Left colon (tissue), 2 donors: ENCODE results near the gene PTPRG. TPM values are rescaled to one million over a fixed set of nuclear protein-coding genes. Genes with fewer than 3 reads are reported as not detected.
"Not testable (repeated sequence)": the region's sequence is repeated elsewhere in the genome, so short reads cannot be mapped to it uniquely, and the experiment has no call there.

ENCODE experiments used
- ATAC-seq: fragments of 200-7000 bp; cut with Tn5 transposase; one replicate; pipeline ENCODE4 v1.9.1; 2020; ENCODE audit warnings: mild to moderate bottlenecking, moderate library complexity
- DNase-seq, 2 donors: peaks; one replicate each; pipeline ENCODE4 v3.0.0-alpha.2; 2020
- intact Hi-C, 2 donors: fragments of 100-400 bp; cut with DNase I in 1 of 2; cut with micrococcal nuclease in 1 of 2; formaldehyde crosslinking; loops; one replicate each; pipeline versions ENCODE4 v1.11.2 to v1.14.0; 2022; cut with DNase I, micrococcal nuclease
- total RNA-seq, 2 donors: library from RNA; stranded (reverse); fragmentation: NEBNext Ultra II Directional; extraction: Animal tissue kit (Norgen Biotek cat#: 25700); gene quantifications; one replicate each; pipeline ENCODE4 v1.2.1, GENCODE V29; 2021
- donor health status: DM: no; HTN: no; CAD: no.
- donor health status: DM: yes; HTN: yes; CAD: no.

The PTPRG gene
- total RNA-seq, 2 donors from 2014 or later = 26.0 to 33.4 TPM

DNA sequence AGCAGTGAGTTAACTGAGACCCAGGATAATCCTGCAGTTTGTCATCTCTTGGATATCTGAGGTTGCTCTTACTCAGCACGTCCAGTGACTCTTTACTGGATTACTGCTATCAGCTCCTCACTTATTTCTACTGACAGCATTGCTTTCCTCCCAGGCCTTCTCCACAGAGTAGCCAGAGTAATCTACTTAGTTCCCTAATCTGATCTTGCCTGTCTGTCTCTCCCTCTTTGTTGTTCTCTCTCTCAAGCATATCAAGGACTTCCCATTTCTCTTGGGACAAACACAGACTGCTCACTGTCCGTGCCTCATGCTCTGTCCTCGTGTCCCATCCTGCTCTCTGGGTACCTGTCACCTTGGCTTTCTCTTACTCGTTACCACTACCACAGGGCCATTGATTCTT, 435.7 kb downstream of the PTPRG start:
- no peak for DNase-seq
- ATAC-seq = no peak
- intact Hi-C loops = no loop called here

DNA sequence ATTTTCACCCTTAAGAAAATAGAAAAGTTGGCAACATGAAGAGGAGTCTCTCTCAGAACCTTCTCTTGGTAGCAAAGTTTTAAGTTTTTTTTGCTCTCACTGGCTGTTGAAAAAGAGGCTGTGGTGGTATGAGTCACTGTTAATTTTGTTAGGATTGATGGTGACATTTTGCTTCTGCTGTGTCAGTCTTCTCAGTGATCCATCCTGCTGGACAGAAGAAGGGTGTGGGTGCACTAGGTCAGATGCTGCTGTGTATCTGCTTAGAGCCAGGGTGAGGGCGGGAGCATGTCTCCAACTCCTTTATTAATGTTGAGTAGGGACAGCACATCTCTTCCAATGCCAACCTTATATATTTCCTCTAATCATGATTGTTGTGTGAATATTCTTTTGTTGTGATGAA, 442.5 kb downstream of the PTPRG start:
- DNase-seq (no peak), ATAC-seq (no peak)
- intact Hi-C loops = no loop called here

DNA sequence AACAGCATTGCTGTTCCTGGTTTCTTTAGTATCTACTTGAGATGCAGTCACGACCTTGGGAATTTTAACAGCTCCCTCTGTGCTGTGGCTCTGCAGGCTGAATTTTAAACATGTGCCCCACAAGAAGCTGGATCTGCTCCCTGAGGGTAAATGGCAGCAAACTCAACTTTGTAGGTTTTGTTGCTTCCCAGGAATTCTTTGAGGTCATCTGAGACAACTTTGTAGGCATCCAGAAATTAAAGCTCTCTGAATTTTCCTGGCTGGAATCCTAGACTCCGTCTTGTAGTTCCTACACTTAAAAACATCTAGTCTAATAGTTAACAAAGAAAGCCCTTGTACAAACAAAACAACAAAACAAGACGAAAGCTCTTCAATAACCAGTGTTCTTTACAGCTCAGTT, 445.7 kb downstream of the PTPRG start:
- ATAC-seq (no peak), DNase-seq (no peak)
- intact Hi-C loops = no loop called here

DNA sequence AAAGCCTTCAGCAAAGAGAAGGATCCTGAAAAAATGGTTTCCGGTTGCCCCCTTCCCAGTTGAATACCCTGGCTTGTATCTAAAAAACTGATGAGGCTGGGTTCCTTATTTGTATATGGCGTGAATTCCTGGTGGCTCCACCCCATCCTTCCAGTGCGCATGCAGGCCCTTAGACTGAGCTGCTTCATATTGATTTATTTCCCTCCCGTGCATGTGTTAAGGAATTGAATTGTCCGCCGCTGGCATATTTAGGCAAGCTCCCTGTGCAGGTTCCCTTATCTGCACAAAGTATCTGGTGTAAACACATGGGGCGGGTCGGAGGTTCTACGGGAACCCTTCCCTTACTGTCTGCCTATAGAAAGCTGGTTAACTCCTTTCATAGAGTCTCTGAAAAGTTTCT, 449.6 kb downstream of the PTPRG start:
- no peak for ATAC-seq
- intact Hi-C loops = no loop called here

DNA sequence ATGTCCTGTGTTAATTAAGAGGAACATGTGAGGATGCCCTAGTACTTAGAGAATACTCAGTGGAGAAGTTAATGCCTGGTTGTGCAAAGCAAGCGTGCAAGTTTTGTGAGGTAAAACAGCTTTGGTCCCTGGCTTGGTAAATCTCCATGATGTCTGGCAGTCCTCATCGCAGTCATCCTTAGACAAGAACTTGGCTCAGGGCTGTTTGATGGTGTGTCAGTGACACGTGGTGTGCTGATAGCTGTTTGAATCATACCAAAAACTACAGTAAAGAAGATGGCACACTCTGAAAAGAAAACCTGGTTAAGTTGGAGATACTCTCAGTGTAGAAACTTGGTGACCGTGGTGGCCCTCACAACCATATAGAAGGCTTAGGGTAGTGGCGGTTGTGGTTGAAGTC, 450.3 kb downstream of the PTPRG start:
- ATAC-seq (no peak), DNase-seq (no peak)
- intact Hi-C loops = no loop called here

More for the DNA sequence above, 449.6 kb downstream of the PTPRG start:
- DNase-seq = no peak

DNA sequence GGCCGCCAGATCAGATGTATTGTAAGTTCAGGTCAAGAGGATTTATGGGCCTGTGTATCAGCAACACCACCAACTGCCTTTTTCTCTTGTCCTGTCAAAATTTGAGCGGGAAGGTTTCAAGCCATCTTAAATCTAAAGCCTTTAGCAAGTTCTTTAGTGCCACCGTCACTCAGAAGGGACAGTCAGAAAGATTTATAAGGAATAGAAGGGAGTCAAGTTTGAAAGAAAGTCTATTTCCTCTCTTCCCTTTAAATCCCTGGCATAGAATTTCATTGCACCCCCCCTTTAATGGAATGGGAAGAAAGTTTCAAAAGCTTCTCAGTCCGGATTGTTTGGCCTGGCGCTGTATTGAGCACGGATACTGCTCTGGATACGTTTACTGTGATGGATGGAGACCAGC, 452.6 kb downstream of the PTPRG start:
- DNase-seq (no peak), ATAC-seq (no peak)
- intact Hi-C loops = no loop called here

DNA sequence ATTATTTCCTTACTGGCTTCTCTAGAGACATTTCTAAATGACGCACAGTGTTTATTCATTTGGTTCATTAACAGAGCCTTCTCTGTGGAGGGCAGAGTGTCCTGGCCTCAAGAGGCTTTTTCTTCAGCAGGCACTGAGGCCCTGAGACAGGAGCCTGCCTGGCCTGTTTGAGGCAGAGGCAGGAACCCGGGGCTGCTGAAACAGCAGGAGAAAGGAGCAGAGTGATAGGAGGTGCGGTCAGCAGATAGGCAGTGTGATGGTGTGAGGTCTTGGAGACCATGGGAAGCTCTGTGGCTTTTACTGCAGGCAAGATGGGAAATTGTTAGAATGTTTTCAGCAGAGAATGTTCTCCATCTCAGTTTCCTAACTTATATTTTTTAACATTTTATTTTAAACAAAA, 453.7 kb downstream of the PTPRG start:
- intact Hi-C loops = no loop called here
- no peak for DNase-seq
- ATAC-seq = no peak

DNA sequence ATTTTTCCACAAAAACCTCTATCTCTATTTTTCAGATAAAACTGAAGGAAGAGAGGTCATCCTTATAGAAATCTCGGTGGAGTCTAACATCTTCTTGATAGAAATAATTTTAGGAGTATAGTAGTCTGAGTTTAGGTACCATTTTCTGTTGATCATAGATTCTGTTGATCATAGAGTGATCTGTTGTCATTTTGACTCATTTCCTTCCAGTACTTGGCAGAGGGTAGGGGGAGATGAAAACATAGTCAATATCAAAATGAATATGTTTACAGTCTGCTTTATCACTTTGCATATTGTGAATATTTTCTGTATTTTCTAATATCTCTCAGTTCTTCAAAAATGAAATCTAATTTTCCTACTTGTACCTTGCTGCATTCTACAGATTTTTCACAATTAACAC, 458.5 kb downstream of the PTPRG start:
- ATAC-seq (no peak), DNase-seq (no peak)
- intact Hi-C loops = no loop called here

DNA sequence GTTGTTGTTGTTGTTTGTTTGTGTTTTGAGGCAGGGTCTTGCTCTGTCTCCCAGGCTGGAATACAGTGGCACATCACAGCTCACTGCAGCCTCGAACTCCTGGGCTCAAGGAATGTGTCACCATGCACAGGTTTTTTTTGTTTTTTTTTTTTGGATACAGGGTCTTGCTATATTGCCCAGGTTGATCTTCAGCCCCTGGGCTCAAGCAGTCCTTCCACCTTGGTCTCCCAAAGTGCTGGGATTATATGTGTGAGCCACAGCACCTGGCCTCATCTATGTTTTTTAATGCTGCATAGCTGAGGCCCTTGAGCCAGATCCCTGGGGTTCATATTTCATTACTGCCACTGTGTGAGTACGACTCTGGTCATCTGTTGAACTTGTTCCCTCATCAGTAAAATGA, 459.3 kb downstream of the PTPRG start:
- DNase-seq = no peak
- ATAC-seq = no peak
- intact Hi-C loops = no loop called here

DNA sequence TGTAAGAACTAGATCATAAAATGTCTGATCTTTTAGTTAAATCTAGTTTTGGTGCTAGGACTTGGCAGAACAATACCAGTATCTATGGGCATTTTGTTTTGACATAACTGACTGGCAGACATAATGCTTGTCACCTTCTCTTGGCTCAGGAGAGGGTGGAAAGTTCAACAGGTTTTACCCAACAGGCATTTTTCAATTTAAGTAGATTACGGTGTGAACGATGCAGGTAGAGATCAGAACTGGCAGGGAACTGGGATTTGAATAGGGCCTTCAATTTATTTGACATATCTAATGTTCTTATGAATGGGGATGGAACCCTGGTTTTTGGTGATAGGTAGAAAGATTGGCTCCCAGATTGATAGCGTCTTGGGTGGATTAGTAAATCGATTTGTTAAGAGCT, 460.9 kb downstream of the PTPRG start:
- ATAC-seq = no peak
- intact Hi-C loops = no loop called here

DNA sequence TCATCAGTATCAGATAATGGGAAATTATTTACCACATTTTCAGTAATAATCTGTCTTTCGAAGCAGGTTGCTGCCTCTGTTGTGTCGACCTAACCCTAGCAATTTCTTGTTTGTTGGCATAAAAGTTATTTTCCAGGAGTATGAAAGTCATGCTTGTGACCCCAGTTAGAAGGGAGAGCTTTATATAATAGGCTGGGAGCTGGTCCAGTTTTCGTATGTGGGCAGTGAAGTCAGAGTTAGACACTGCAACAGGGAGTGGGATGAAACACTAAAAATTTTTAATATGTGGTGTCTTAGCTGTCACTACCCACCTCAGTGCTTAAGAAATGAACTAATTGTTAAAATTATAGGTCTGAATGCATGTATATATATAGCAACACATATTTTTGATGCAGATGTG, 463.5 kb downstream of the PTPRG start:
- DNase-seq (no peak), ATAC-seq (no peak)
- intact Hi-C loops = no loop called here

More for the DNA sequence above, 460.9 kb downstream of the PTPRG start:
- no peak for DNase-seq

DNA sequence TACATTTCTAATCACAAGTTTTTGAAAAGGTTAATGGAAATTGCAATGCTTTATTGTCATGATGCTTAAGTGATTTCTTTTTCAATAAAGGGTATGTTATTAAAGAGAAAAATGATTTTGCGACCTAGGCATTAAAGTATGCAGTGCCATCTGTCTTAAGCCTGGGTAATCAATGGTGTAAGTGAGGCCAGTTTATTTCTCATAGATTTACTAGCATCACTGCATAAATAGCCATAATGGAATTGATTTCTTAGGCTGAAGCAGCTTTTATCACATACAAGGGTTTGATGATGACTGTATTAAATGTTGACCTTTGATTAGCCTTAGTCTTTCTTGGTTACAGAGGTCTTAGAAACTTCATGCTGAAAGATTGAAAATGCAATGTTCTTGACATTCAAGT, 464.5 kb downstream of the PTPRG start:
- intact Hi-C loops = no loop called here
- DNase-seq = no peak
- no peak for ATAC-seq

DNA sequence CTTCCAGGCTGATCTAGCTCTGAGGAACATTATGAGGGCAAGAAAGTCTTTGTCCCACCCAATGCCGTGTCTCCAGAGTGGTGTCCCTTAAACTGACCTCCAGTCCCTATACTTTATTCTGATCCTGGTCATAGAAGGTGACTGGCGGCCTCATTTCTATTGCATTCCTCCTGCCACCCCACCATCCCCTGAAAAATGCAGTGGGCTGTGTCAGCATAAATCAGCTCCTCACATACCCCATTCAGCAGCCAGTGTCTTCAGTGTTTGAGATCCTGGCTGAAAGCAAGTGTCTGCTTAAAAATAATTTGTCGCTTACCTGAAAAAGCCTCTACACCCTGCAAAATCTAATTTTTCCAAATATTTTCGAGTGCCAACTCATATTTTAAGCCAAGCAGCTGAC, 465.9 kb downstream of the PTPRG start:
- intact Hi-C loops = no loop called here
- ATAC-seq (no peak), DNase-seq (no peak)

DNA sequence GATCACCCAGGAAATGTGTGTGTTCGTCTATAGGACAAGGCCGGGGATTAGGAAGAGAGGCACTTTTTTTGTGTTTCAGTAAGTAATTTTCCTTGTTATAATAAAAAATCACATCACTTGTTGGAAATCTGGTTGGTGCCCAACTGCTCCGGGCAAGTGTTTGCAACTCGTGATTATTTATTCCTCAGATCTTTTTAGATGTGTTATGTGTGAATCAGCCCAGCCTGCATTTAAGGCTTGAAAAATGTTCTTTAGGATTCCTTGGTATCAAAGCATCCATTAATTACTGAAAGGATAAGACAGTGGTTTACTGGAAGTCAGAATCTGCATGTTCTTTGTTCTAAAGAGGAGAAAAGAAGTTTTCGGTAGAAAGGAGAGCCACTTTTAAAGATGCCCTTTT, 466.4 kb downstream of the PTPRG start:
- DNase-seq = no peak
- ATAC-seq = no peak
- intact Hi-C loops = no loop called here

DNA sequence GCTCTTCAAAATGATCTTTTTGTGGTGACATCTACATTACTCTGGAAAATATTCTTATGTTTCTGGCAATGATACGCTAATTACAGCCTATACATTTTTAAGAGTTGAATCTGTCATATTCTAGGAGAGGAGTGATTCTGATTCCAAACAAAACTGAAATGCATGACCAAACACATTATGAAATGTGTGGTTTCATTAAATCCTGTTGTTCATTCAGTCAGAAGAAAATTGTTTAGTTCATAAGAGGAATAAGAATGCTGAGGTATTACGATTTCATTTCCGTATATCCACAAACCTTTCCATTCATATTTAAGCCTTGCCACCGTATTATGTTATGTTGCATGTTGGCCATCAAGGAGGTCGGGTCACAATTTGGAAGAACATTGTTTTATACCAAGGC, 466.9 kb downstream of the PTPRG start:
- no peak for ATAC-seq
- intact Hi-C loops = no loop called here
- no peak for DNase-seq

DNA sequence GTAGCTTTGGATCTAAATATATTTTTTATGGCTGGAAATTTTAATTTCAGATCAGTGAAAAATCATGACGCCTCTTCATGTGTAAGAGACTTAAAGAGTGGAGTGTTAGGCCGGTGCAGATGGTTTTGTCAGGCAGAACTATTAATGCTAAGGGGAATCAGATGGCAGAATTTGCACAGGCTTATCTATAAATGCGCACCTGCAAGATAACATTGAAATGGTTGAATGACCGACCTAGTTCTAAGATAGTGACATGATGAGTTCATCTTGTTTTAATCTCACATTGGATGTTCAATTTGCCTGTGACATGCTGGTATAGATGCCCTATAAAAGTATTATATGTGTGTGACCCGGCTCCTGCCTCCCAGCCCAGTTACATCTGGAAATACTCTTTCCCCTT, 471.4 kb downstream of the PTPRG start:
- no peak for DNase-seq
- intact Hi-C loops = no loop called here
- no peak for ATAC-seq

DNA sequence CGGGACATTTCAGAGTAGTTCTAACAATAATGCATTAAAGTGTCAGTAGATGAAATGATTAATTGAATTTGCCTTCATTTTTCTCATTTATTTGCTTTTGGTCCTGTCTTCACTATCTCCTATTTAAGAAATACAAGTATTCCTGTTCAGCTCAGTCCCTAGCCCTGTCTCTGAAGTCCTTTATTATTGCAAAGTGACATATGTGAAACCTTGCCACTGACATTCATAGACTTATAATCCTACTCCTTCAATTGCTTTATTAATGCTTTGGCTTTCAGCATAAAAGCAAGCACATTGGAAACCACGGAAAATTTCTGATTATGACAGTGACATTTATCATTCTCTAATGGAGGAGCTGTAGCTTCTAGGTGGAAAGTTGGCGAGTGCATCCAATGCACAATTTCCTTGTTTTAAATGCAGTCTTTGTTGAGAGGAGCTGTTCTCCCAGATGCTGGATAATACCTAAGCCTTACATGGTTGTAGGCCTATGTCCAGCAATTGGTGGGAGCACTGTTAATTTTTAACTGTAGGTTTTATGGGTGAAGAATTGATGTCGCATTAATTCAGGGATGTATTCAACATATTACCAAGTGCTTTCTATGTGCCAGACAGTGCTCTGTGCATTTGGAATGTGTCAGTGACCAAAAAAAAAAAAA, 474.2 kb downstream of the PTPRG start:
- intact Hi-C loops = no loop called here
- ATAC-seq (no peak), DNase-seq (no peak)

DNA sequence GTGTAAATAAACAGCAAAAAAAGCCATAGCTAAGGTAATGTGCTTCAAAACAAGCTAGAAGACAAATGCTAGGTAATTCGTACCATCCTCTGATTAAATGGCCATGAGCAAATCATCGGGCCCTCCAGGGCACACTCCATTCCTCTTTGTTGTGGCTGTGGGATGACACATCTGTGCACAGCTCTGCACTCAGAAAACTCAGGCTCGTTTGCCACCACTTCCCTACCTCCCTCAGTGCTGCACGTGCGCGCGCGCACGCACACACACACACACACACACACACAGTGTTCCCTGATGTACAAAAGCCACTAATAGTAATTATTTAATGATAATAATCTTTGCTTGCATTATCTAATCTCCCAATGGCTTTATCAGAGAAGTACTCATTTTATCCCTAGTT, 475.4 kb downstream of the PTPRG start:
- ATAC-seq = no peak

DNA sequence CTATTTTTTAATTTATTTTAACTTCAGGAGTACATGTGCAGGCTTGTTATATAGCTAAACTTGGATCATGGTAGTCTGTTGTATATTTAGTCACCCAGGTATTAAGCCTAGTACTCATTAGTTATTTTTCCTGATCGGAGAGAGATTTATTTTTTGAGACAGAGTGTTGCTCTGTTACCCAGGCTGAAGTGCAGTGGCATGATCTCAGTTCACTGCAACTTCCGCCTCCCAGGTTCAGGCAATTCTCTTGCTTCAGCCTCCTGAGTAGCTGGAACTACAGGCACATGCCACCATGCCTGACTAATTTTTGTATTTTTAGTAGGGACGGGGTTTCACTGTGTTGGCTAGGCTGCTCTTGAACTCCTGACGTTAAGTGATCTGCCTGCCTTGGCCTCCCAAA, 477.4 kb downstream of the PTPRG start:
- ATAC-seq, DNase-seq, intact Hi-C loops: not testable (repeated sequence)

More for the DNA sequence above, 475.4 kb downstream of the PTPRG start:
- DNase-seq = no peak
- intact Hi-C loops = no loop called here

DNA sequence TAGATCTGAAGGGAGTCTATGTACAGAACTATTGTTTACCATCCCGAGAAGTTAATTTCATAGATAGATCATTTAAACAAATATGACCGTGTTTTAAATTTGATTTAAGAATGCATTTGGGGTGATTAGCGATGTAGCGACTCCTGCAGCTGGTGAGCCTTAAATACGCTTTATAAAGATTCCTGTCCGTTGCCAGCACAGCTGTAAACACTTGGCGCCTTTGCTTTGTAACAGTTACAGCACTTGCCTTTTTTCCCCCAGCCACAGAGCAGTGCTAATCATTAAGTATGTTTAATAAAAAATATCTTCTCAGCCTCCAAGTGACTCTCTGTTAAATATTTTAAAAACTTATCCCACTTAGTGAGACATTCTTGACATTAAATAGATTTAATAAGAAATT, 478.2 kb downstream of the PTPRG start:
- ATAC-seq (no peak), DNase-seq (no peak)
- intact Hi-C loops = no loop called here

DNA sequence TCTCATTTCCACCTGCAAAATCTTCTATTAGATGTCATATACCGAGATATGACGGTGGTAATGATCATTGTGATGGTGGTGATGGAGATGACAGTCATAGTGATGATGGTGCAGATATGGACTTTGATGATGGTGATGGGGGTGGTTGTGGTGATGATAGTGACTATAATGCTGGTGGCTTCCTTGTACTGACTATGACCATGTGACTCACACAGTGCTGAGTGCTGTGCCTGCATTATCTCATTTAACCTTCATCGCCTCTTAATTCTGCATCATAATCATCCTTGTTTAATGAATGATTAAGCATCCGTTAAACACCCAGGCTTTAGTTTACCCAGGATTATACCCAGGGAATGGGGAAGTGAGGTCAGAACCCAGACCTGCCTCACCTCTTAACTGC, 480.3 kb downstream of the PTPRG start:
- no peak for ATAC-seq
- no peak for DNase-seq

More for the DNA sequence above, 480.3 kb downstream of the PTPRG start:
- intact Hi-C loops = no loop called here
